T-helper 17 cell (primary cell): ENCODE data around the gene AFF3. TPM values are rescaled to one million over a fixed set of nuclear protein-coding genes. Genes with fewer than 3 reads are reported as not detected.
"Not testable (repeated sequence)": the region's sequence is repeated elsewhere in the genome, so short reads cannot be mapped to it uniquely, and the experiment has no call there.

Experiments
- ATAC-seq: fragments of 150-1000 bp; cut with Tn5 transposase; 2 replicates; pipeline ENCODE4 v1.10.0; 2021; ENCODE audit warnings: mild to moderate bottlenecking, moderate library complexity
- DNase-seq, 3 donors: peaks; one replicate each; pipeline versions ENCODE4 v3.0.0 to v3.0.0-alpha.2; 2020 to 2021
- H3K9me3 ChIP-seq: one replicate; pipeline ENCODE4 v1.7.0; 2013; ENCODE audit warnings: low read length, mild to moderate bottlenecking; ENCODE audit not compliant: control insufficient read depth, poor library complexity, severe bottlenecking
- H3K27ac Mint-ChIP-seq: one replicate; pipeline ENCODE4 v1.8.0; 2022; ENCODE audit warnings: mild to moderate bottlenecking, moderate library complexity, mixed read lengths
- H3K27me3 Mint-ChIP-seq: one replicate; pipeline ENCODE4 v1.8.0; 2022; ENCODE audit warnings: mixed read lengths
- H3K36me3 Mint-ChIP-seq: one replicate; pipeline ENCODE4 v1.8.0; 2022; ENCODE audit warnings: low read depth, mixed read lengths
- H3K4me1 Mint-ChIP-seq: one replicate; pipeline ENCODE4 v1.8.0; 2022; ENCODE audit warnings: mild to moderate bottlenecking, mixed read lengths
- H3K4me3 Mint-ChIP-seq: one replicate; pipeline ENCODE4 v1.8.0; 2022; ENCODE audit warnings: mild to moderate bottlenecking, moderate library complexity, mixed read lengths
- total RNA-seq, 4 donors: library from RNA in 2 of 4; stranded (reverse) in 2 of 4; gene quantifications; one replicate each; pipeline ENCODE4 v1.2.3 and lab custom pipeline; 2022 to 2026

Gene AFF3
- total RNA-seq, 2 donors from 2014 or later: 6.5 to 14.4 TPM

- no peaks in the 10 kb centered on the region for H3K36me3 Mint-ChIP-seq
- no peak overlapping the region for H3K4me3 Mint-ChIP-seq
- DNase-seq: no peak
- ATAC-seq: peak; percentile 36
- peaks cover 3% of the 10 kb centered on the region for H3K4me1 Mint-ChIP-seq
- no peak overlapping the region for H3K27ac Mint-ChIP-seq
- no peaks in the 10 kb centered on the region for H3K9me3 ChIP-seq
- H3K27me3 Mint-ChIP-seq: peaks cover 10% of the 10 kb centered on the region
These were observed 28.4 kb downstream of the AFF3 start for GRCh38 chr2:100113990-100114433.

- H3K36me3 Mint-ChIP-seq: no peaks in the 10 kb centered on the region
- no peaks in the 10 kb centered on the region for H3K9me3 ChIP-seq
- no peak overlapping the region for H3K27ac Mint-ChIP-seq
- DNase-seq (no peak), ATAC-seq (peak; percentile 50)
- H3K4me3 Mint-ChIP-seq: no peak overlapping the region
- H3K4me1 Mint-ChIP-seq: peaks cover 3% of the 10 kb centered on the region
- peaks cover 36% of the 10 kb centered on the region for H3K27me3 Mint-ChIP-seq
These were observed 31.8 kb downstream of the AFF3 start for GRCh38 chr2:100110614-100111000.

- H3K27me3 Mint-ChIP-seq: peaks cover 40% of the 10 kb centered on the region
- H3K4me3 Mint-ChIP-seq: no peak overlapping the region
- H3K9me3 ChIP-seq: no peaks in the 10 kb centered on the region
- ATAC-seq: no peak
- H3K36me3 Mint-ChIP-seq: no peaks in the 10 kb centered on the region
- H3K27ac Mint-ChIP-seq: no peak overlapping the region
- H3K4me1 Mint-ChIP-seq: peaks cover 3% of the 10 kb centered on the region
- DNase-seq: no peak
These were observed 32.3 kb downstream of the AFF3 start for GRCh38 chr2:100109986-100110613.

- not testable (repeated sequence) for H3K4me3 Mint-ChIP-seq, H3K9me3 ChIP-seq, DNase-seq, H3K27ac Mint-ChIP-seq, H3K36me3 Mint-ChIP-seq, H3K4me1 Mint-ChIP-seq, ATAC-seq
- peaks cover 40% of the 10 kb centered on the region for H3K27me3 Mint-ChIP-seq
These were observed 33.8 kb downstream of the AFF3 start for GRCh38 chr2:100108648-100109020.

- H3K9me3 ChIP-seq: no peaks in the 10 kb centered on the region
- Mint-ChIP-seq H3K27ac (no peak overlapping the region), H3K4me3 (no peak overlapping the region), H3K36me3 (no peaks in the 10 kb centered on the region), H3K4me1 (peaks cover 3% of the 10 kb centered on the region), H3K27me3 (peaks cover 40% of the 10 kb centered on the region)
- DNase-seq (no peak), ATAC-seq (no peak)
These were observed 34.3 kb downstream of the AFF3 start for GRCh38 chr2:100107906-100108647.

- Mint-ChIP-seq H3K36me3 (no peaks in the 10 kb centered on the region), H3K27me3 (peaks cover 40% of the 10 kb centered on the region), H3K27ac (no peak overlapping the region), H3K4me1 (peaks cover 3% of the 10 kb centered on the region), H3K4me3 (no peak overlapping the region)
- DNase-seq (no peak), ATAC-seq (no peak)
- H3K9me3 ChIP-seq: no peaks in the 10 kb centered on the region
These were observed 35.0 kb downstream of the AFF3 start for GRCh38 chr2:100107440-100107839.

- Mint-ChIP-seq H3K4me3 (no peak overlapping the region), H3K27me3 (peaks cover 40% of the 10 kb centered on the region), H3K36me3 (no peaks in the 10 kb centered on the region), H3K27ac (no peak overlapping the region), H3K4me1 (peaks cover 3% of the 10 kb centered on the region)
- no peaks in the 10 kb centered on the region for H3K9me3 ChIP-seq
- DNase-seq (no peak), ATAC-seq (no peak)
These were observed 35.9 kb downstream of the AFF3 start for GRCh38 chr2:100106460-100106859.

GRCh38 chr2:100105678-100106054 lies 36.7 kb downstream of the AFF3 start:
- peak overlapping the region; percentile 88 for H3K4me3 Mint-ChIP-seq
- peaks cover 3% of the 10 kb centered on the region for H3K4me1 Mint-ChIP-seq
- H3K27ac Mint-ChIP-seq: peak overlapping the region; percentile 80
- no peak for ATAC-seq
- no peak for DNase-seq
- H3K36me3 Mint-ChIP-seq: no peaks in the 10 kb centered on the region
- H3K9me3 ChIP-seq: no peaks in the 10 kb centered on the region
- H3K27me3 Mint-ChIP-seq: peaks cover 40% of the 10 kb centered on the region

GRCh38 chr2:100104718-100105677 lies 37.4 kb downstream of the AFF3 start:
- DNase-seq (peak; percentile 5 to 25 (median 10)), ATAC-seq (peak; percentile 74)
- Mint-ChIP-seq H3K36me3 (no peaks in the 10 kb centered on the region), H3K27ac (peak overlapping the region; percentile 80), H3K27me3 (peaks cover 36% of the 10 kb centered on the region), H3K4me1 (peaks cover 3% of the 10 kb centered on the region), H3K4me3 (peak overlapping the region; percentile 88)
- no peaks in the 10 kb centered on the region for H3K9me3 ChIP-seq

GRCh38 chr2:100104265-100104664 lies 38.1 kb downstream of the AFF3 start:
- not testable (repeated sequence) for DNase-seq, H3K9me3 ChIP-seq, H3K4me1 Mint-ChIP-seq, H3K36me3 Mint-ChIP-seq, H3K27ac Mint-ChIP-seq
- Mint-ChIP-seq H3K4me3 (peak overlapping the region; percentile 43), H3K27me3 (peaks cover 30% of the 10 kb centered on the region)
- peak; percentile 47 for ATAC-seq

GRCh38 chr2:100103527-100104252 lies 38.7 kb downstream of the AFF3 start:
- H3K4me3 Mint-ChIP-seq: peak overlapping the region; percentile 83
- H3K36me3 Mint-ChIP-seq, H3K27ac Mint-ChIP-seq, DNase-seq, H3K9me3 ChIP-seq, H3K4me1 Mint-ChIP-seq: not testable (repeated sequence)
- peaks cover 30% of the 10 kb centered on the region for H3K27me3 Mint-ChIP-seq
- peak; percentile 29 for ATAC-seq

GRCh38 chr2:100102466-100103180 lies 39.8 kb downstream of the AFF3 start:
- ATAC-seq, H3K27ac Mint-ChIP-seq, DNase-seq, H3K9me3 ChIP-seq, H3K4me1 Mint-ChIP-seq, H3K36me3 Mint-ChIP-seq: not testable (repeated sequence)
- Mint-ChIP-seq H3K27me3 (peaks cover 21% of the 10 kb centered on the region), H3K4me3 (peak overlapping the region; percentile 83)
